HEK293T (cell line): ENCODE data around the gene CES2.

ENCODE experiments used
- CTCF ChIA-PET: fragments of 350-600 bp; formaldehyde crosslinking; extraction: SDS; loops from one replicate; lab custom pipeline; 2021; ENCODE audit warnings: antibody characterized with exemption, inconsistent platforms; lab: Yijun Ruan, JAX
- POLR2A ChIA-PET: fragments of 350-600 bp; formaldehyde crosslinking; extraction: SDS; loops from one replicate; lab custom pipeline; 2020; ENCODE audit warnings: antibody characterized with exemption, inconsistent platforms; lab: Yijun Ruan, JAX
- DNase-seq: peaks from one replicate; pipeline ENCODE4 v3.0.0; 2012; ENCODE audit warnings: mixed read lengths; ENCODE audit errors: extremely low spot score
- ARNT ChIP-seq: fragments of 450-650 bp; IDR thresholded peaks from 2 replicates; pipeline ENCODE4 v1.6.1; 2017; ENCODE audit warnings: mild to moderate bottlenecking
- BHLHE40 ChIP-seq: fragments of 450-650 bp; IDR thresholded peaks from 2 replicates; pipeline ENCODE4 v1.6.1; 2016; ENCODE audit warnings: mild to moderate bottlenecking, moderate library complexity, borderline replicate concordance
- CTBP1 ChIP-seq: fragments of 450-650 bp; IDR thresholded peaks from 2 replicates; pipeline ENCODE4 v1.6.1; 2016; ENCODE audit warnings: borderline replicate concordance
- ELF4 ChIP-seq: fragments of 450-650 bp; IDR thresholded peaks from 2 replicates; pipeline ENCODE4 v1.6.1; 2017; ENCODE audit warnings: antibody characterized with exemption
- FOXA1 ChIP-seq: fragments of 450-650 bp; IDR thresholded peaks from 2 replicates; pipeline ENCODE4 v1.6.1; 2016; ENCODE audit warnings: mild to moderate bottlenecking
- FOXK2 ChIP-seq: fragments of 450-650 bp; IDR thresholded peaks from 2 replicates; pipeline ENCODE4 v1.6.1; 2016; ENCODE audit warnings: mild to moderate bottlenecking
- FOXM1 ChIP-seq: fragments of 450-650 bp; IDR thresholded peaks from 2 replicates; pipeline ENCODE4 v1.6.1; 2017; ENCODE audit warnings: mild to moderate bottlenecking, borderline replicate concordance
- HDGF ChIP-seq: fragments of 450-650 bp; IDR thresholded peaks from 2 replicates; pipeline ENCODE4 v1.6.1; 2017; ENCODE audit warnings: antibody characterized with exemption, borderline replicate concordance
- L3MBTL2 ChIP-seq: fragments of 450-650 bp; conservative IDR thresholded peaks from 2 replicates; pipeline ENCODE4 v1.6.1; 2016; ENCODE audit warnings: mild to moderate bottlenecking
- LEF1 ChIP-seq: fragments of 450-650 bp; IDR thresholded peaks from 2 replicates; pipeline ENCODE4 v1.6.1; 2017; ENCODE audit warnings: mild to moderate bottlenecking, borderline replicate concordance
- NFRKB ChIP-seq: fragments of 450-650 bp; IDR thresholded peaks from 2 replicates; pipeline ENCODE4 v1.6.1; 2016; ENCODE audit warnings: mild to moderate bottlenecking, moderate library complexity
- PKNOX1 ChIP-seq: fragments of 450-650 bp; IDR thresholded peaks from 2 replicates; pipeline ENCODE4 v1.6.1; 2016
- SP1 ChIP-seq: fragments of 450-650 bp; IDR thresholded peaks from 2 replicates; pipeline ENCODE4 v1.6.1; 2017
- SUZ12 ChIP-seq: fragments of 450-650 bp; IDR thresholded peaks from 2 replicates; pipeline ENCODE4 v1.6.1; 2016; ENCODE audit warnings: mild to moderate bottlenecking
- TARDBP ChIP-seq: fragments of 450-650 bp; IDR thresholded peaks from 2 replicates; pipeline ENCODE4 v1.6.1; 2016
- ZNF384 ChIP-seq: fragments of 450-650 bp; IDR thresholded peaks from 2 replicates; pipeline ENCODE4 v1.6.1; 2016

CES2 gene

GRCh38 chr16:66935314-66936011 is at the start of gene CES2:
TSS of gene CES2 (plus strand) at chr16:66935516. CDS start at chr16:66935636, 120 bp downstream.
- DNase-seq = no peak
- ChIA-PET CTCF (no interaction called here), POLR2A (interaction anchor here (1.7 kb wide), 1 partner anchor 34 kb away, joined by 7 read pairs; no protein-coding TSS in a partner anchor)
- TF ChIP-seq SUZ12 = no peak

GRCh38 chr16:66886321-66886720 is 49.0 kb upstream of the CES2 start:
- CTCF ChIA-PET = no interaction called here
- DNase-seq = no peak
- no peak for TF ChIP-seq ZNF384
- no peak for TF ChIP-seq CTBP1
- no peak for TF ChIP-seq FOXA1
- TF ChIP-seq BHLHE40 = no peak
- TF ChIP-seq ELF4 = no peak
- TF ChIP-seq ARNT = no peak
- no peak for TF ChIP-seq SUZ12
- POLR2A ChIA-PET = no interaction called here

GRCh38 chr16:66886914-66887313 is 48.4 kb upstream of the CES2 start:
- ChIA-PET CTCF (no interaction called here), POLR2A (no interaction called here)
- TF ChIP-seq CTBP1 = no peak
- TF ChIP-seq BHLHE40 = no peak
- no peak for TF ChIP-seq HDGF
- no peak for TF ChIP-seq FOXM1
- no peak for TF ChIP-seq TARDBP
- TF ChIP-seq FOXK2 = no peak
- DNase-seq = no peak

GRCh38 chr16:66888647-66889615 is 46.4 kb upstream of the CES2 start:
- TF ChIP-seq FOXK2 = no peak
- TF ChIP-seq PKNOX1 = no peak
- TF ChIP-seq LEF1 = no peak
- no peak for TF ChIP-seq CTBP1
- no peak for TF ChIP-seq FOXM1
- TF ChIP-seq ARNT = no peak
- TF ChIP-seq NFRKB = no peak
- TF ChIP-seq SUZ12 = no peak
- no peak for TF ChIP-seq ELF4
- no peak for TF ChIP-seq FOXA1
- TF ChIP-seq L3MBTL2 = no peak
- TF ChIP-seq BHLHE40 = no peak
- no peak for TF ChIP-seq SP1
- TF ChIP-seq TARDBP = no peak
- TF ChIP-seq HDGF = no peak
- TF ChIP-seq ZNF384 = no peak
- DNase-seq = no peak
- CTCF ChIA-PET = interaction anchor here (0.5 to 0.6 kb wide), 4 partner anchors 21 to 370 kb away, joined by 3 to 6 read pairs (median 4); no protein-coding TSS in a partner anchor
- POLR2A ChIA-PET = interaction anchor here (1.1 to 1.8 kb wide), 2 partner anchors 8 kb away, joined by 3 to 5 read pairs; partner anchors contain the start of gene PDP2

GRCh38 chr16:66889622-66890021 is 45.7 kb upstream of the CES2 start:
- no peak for TF ChIP-seq FOXM1
- TF ChIP-seq TARDBP = no peak
- no peak for TF ChIP-seq ZNF384
- TF ChIP-seq CTBP1 = no peak
- no peak for TF ChIP-seq HDGF
- no peak for TF ChIP-seq ELF4
- no peak for TF ChIP-seq LEF1
- no peak for TF ChIP-seq FOXA1
- TF ChIP-seq SP1 = no peak
- no peak for TF ChIP-seq BHLHE40
- no peak for TF ChIP-seq NFRKB
- no peak for TF ChIP-seq SUZ12
- TF ChIP-seq ARNT = no peak
- TF ChIP-seq L3MBTL2 = no peak
- TF ChIP-seq FOXK2 = no peak
- no peak for TF ChIP-seq PKNOX1
- POLR2A ChIA-PET = interaction anchor here (1.8 kb wide), 1 partner anchor 9 kb away, joined by 5 read pairs; the partner anchor contains the start of gene PDP2
- DNase-seq = no peak
- CTCF ChIA-PET = interaction anchor here (0.6 kb wide), 2 partner anchors 20 to 225 kb away, joined by 3 to 5 read pairs; no protein-coding TSS in a partner anchor

GRCh38 chr16:66890799-66891198 is 44.5 kb upstream of the CES2 start:
- ChIA-PET CTCF (interaction anchor here (0.7 to 0.8 kb wide), 2 partner anchors 53 to 282 kb away, joined by 3 read pairs; no protein-coding TSS in a partner anchor), POLR2A (interaction anchor here (1.1 to 1.8 kb wide), 2 partner anchors 10 to 60 kb away, joined by 3 to 5 read pairs; partner anchors contain the start of genes NAE1 and PDP2)

More at GRCh38 chr16:66890799-66891198, 44.5 kb upstream of the CES2 start:
- no peak for TF ChIP-seq ELF4
- no peak for TF ChIP-seq LEF1
- TF ChIP-seq FOXA1 = no peak
- TF ChIP-seq SP1 = no peak
- no peak for TF ChIP-seq ZNF384
- no peak for TF ChIP-seq FOXK2
- no peak for TF ChIP-seq ARNT
- TF ChIP-seq BHLHE40 = no peak
- TF ChIP-seq HDGF = no peak
- no peak for TF ChIP-seq NFRKB
- TF ChIP-seq SUZ12 = no peak
- no peak for TF ChIP-seq L3MBTL2
- no peak for TF ChIP-seq CTBP1
- TF ChIP-seq FOXM1 = no peak
- TF ChIP-seq PKNOX1 = no peak
- DNase-seq = no peak
